GM12874 (cell line): ENCODE data around the gene HTRA2.
A peak's percentile ranks its signal among the peaks of the same experiment; 100 is the strongest.

Experiments
- TF ChIP-seq, protein P1 (sequence below): IDR thresholded peaks from 2 replicates; pipeline ENCODE4 v1.5.1; 2011; ENCODE audit warnings: low read depth, mild to moderate bottlenecking, control low read depth, low read length, moderate library complexity; ENCODE audit not compliant: insufficient read depth

Gene HTRA2

DNA sequence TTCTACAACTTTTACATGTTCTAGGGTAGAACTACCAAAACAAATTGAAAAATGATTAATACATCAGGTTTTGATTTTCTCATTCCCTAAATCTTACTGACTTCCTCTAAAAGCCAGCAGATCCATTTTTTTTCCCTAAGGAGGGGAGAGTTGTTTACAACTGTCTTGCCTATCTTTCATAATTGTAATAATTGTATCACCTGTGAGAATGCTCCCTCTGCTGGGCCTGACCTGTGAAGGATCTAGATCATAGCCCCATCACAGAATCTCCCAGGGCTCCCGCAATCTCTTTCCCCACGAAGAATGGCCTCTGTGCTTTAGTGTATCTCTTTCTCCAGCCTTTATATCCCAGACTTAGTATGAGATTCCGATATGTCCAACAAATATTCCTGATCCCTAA lies 14.9 kb downstream of the HTRA2 start:
- TF ChIP-seq, protein P1, sequence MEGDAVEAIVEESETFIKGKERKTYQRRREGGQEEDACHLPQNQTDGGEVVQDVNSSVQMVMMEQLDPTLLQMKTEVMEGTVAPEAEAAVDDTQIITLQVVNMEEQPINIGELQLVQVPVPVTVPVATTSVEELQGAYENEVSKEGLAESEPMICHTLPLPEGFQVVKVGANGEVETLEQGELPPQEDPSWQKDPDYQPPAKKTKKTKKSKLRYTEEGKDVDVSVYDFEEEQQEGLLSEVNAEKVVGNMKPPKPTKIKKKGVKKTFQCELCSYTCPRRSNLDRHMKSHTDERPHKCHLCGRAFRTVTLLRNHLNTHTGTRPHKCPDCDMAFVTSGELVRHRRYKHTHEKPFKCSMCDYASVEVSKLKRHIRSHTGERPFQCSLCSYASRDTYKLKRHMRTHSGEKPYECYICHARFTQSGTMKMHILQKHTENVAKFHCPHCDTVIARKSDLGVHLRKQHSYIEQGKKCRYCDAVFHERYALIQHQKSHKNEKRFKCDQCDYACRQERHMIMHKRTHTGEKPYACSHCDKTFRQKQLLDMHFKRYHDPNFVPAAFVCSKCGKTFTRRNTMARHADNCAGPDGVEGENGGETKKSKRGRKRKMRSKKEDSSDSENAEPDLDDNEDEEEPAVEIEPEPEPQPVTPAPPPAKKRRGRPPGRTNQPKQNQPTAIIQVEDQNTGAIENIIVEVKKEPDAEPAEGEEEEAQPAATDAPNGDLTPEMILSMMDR: peak; percentile 28; the same call in 1 of the 2 replicates

DNA sequence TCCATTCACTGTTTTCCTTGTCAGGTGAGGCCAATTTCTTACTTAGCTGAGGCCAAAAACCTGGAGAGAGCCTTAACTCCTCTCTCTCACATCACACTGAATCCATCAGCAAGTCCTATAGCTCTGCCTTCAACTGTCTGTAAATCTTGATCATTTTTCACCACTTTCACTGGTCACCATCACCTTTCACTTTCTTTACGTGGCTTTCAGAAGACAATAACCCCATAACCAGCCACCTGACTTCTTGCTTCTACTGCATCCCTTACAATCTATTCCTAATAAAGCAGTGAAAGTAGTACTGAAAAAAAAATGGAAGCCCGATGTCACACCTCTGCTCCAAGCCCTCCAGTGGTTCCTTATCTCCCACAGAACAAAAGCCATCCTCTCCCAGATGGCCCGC lies 16.3 kb downstream of the HTRA2 start:
- TF ChIP-seq, protein P1: no peak

DNA sequence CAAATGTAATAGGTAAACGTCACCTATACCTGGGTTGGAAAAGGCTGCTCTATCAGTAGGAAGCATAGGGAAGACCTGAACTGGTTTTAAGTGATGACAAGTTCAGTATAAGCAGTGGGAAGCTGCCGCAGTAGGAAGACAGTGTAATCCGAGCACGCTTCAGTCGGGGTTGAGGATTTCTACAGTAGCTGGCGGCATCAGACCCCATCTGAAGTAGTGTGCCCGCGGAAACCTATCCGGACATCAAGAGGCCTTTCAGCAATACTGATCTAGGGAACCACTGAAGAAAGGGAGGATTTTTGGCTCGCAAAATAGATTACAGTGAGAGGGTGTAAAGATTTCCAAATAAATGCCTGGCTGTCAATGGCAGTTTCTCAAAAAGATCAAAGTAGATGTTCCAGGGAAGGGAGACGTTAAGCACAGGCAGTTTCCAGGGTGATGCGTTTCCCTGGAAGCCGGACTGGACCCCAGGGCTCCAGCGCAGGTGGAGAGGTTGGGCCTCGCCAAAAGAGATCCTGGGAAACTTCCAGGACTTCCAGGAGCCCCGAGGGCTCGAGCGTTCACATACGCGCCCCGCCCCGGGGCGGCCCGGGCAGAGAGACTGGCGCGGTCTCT lies 18.7 kb downstream of the HTRA2 start:
- TF ChIP-seq, protein P1: no peak

DNA sequence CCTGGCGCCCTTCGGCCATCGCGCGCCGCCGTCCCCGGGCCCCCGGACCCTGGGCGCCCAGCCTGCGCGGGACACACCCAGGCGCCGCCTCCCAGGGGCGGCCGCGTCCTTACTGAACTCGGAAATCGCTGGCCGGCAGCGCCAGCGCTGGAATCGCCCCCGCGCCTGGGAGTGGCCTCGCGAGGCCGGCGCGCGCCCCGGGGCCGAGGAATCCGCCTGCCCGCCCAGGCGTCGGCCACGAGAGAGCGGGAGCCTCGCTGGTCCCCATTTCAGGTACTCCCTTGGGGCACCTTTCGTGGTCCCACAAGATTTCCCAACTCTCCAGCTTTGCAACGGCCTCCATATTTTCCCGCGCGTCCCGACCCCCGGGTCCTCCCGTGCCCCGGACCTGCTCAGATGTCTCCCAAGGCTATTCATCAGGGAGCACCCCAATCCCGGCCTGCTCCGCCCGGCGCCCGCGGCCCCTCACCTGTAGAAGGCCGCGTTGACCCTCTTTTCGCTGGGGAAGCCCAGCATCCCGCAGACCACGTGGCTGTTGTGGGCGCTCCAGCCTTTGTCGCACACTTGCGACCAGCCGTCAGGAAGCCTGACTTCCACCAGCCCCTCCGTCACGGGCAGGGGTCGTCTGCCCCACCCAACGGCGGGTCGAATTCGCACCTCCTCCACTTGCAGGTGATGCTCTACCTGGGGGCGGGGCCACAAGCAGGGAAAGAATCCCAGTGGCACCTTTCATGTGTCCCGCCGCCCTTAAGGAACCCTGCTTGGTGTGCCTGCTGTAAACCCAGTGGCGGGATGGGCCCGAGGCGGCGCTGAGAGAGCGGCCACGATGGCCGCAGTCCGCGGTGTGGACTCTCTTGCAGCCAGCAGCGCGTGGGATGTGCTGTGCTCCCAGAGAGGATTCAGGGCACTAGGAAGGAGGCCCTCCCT lies 19.4 kb downstream of the HTRA2 start:
- TF ChIP-seq, protein P1: no peak

DNA sequence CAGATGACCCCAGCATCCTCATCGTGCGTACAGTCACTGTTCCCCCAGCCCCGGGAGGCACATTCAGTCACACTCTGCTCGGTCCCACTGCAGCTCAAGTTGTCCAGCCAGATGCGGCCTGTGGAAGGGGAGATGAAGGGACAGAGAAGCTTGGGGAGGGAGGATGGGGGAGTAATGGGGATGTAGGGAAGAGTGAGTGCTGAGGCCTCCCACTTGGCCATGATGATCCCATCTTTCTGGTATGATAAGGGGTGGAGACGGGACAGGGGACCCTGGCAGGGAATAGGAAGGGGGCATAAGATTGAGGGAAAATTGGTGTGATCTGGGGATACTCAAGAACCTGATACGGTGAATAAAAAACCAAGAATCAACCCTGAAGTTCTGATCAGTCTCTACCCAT lies 20.5 kb downstream of the HTRA2 start:
- TF ChIP-seq, protein P1: no peak

GRCh38 chr2:74551530-74551929 lies 21.8 kb downstream of the HTRA2 start:
- TF ChIP-seq, protein P1: no peak
